Muscle layer of colon (tissue), 2 donors: ENCODE results near the gene NUDT4.

ENCODE experiments used
- H3K27ac ChIP-seq: one replicate; pipeline ENCODE4 v1.7.0; 2013; ENCODE audit warnings: low read depth, mild to moderate bottlenecking, low read length, moderate library complexity
- H3K27me3 ChIP-seq, 2 donors: one replicate each; pipeline ENCODE4 v1.7.0; 2013; ENCODE audit warnings: low read length in 2 of 2, mild to moderate bottlenecking in 2 of 2; ENCODE audit not compliant: insufficient read depth in 2 of 2, control insufficient read depth in 1 of 2
- H3K36me3 ChIP-seq: one replicate; pipeline ENCODE4 v1.7.0; 2013; ENCODE audit warnings: mild to moderate bottlenecking, low read length; ENCODE audit not compliant: insufficient read depth
- H3K4me1 ChIP-seq: one replicate; pipeline ENCODE4 v1.7.0; 2013; ENCODE audit warnings: mild to moderate bottlenecking, low read length; ENCODE audit not compliant: insufficient read depth
- H3K4me3 ChIP-seq, 2 donors: one replicate each; pipeline ENCODE4 v1.7.0; 2013; ENCODE audit warnings: low read length in 2 of 2, low read depth in 1 of 2, mild to moderate bottlenecking in 1 of 2, moderate library complexity in 1 of 2
- H3K9ac ChIP-seq: one replicate; pipeline ENCODE4 v1.7.0; 2013; ENCODE audit warnings: low read length
- H3K9me3 ChIP-seq: one replicate; pipeline ENCODE4 v1.7.0; 2013; ENCODE audit warnings: mild to moderate bottlenecking, low read length
- donor health status: abdominal sarcoma.
- donor health status: Adenocarcinoma of cecum.

NUDT4 gene

GRCh38 chr12:93456077-93456476 is 78.4 kb downstream of the NUDT4 start:
- H3K9ac ChIP-seq: no peak overlapping the region
- H3K9me3 ChIP-seq: no peaks in the 10 kb centered on the region
- H3K4me1 ChIP-seq: no peaks in the 10 kb centered on the region
- H3K27me3 ChIP-seq: no peaks in the 10 kb centered on the region
- H3K36me3 ChIP-seq: no peaks in the 10 kb centered on the region
- no peak overlapping the region for H3K27ac ChIP-seq
- no peak overlapping the region for H3K4me3 ChIP-seq
